22Rv1 (cell line): ENCODE results near the gene ATAD3A.

Experiments
- H3K27ac ChIP-seq: fragments of 450-650 bp; 2 replicates; pipeline ENCODE4 v1.5.1; 2017
- CTCF ChIP-seq: fragments of 450-650 bp; IDR thresholded peaks from 2 replicates; pipeline ENCODE4 v1.5.1; 2017; ENCODE audit warnings: mild to moderate bottlenecking
- ZFX ChIP-seq: fragments of 450-650 bp; IDR thresholded peaks from 2 replicates; pipeline ENCODE4 v1.6.1; 2017; ENCODE audit warnings: antibody characterized with exemption, borderline replicate concordance

ATAD3A gene

GRCh38 chr1:1538989-1539309 is 27.0 kb downstream of the ATAD3A start:
- no peak for TF ChIP-seq CTCF
- no peak overlapping the region for H3K27ac ChIP-seq

GRCh38 chr1:1539310-1540089 is 27.5 kb downstream of the ATAD3A start:
- no peak overlapping the region for H3K27ac ChIP-seq
- TF ChIP-seq ZFX (no peak), CTCF (no peak)

GRCh38 chr1:1540090-1540817 is 28.3 kb downstream of the ATAD3A start, which contains the start of gene TMEM240:
TMEM240 (minus strand) TSS chr1:1540624; CDS start chr1:1540346, 278 bp downstream.
- no peak for TF ChIP-seq CTCF
- no peak for TF ChIP-seq ZFX
- H3K27ac ChIP-seq: 0 out of 2 replicates have a peak within 1 kb of the TSS, but pooled peaks have one; percentile 34

- H3K27ac ChIP-seq: 0 out of 2 replicates have a peak overlapping the region, but pooled peaks have one; percentile 34
Measured at GRCh38 chr1:1540818-1541628, 29.1 kb downstream of the ATAD3A start.

GRCh38 chr1:1541956-1542765 is 30.2 kb downstream of the ATAD3A start:
- peak overlapping the region; percentile 34 for H3K27ac ChIP-seq
- no peak for TF ChIP-seq ZFX
- no peak for TF ChIP-seq CTCF

More at GRCh38 chr1:1540818-1541628, 29.1 kb downstream of the ATAD3A start:
- TF ChIP-seq CTCF (no peak), ZFX (no peak)

GRCh38 chr1:1542766-1543705 is 31.1 kb downstream of the ATAD3A start:
- peak overlapping the region; percentile 34 for H3K27ac ChIP-seq
- no peak for TF ChIP-seq ZFX
- TF ChIP-seq CTCF: no peak
